Measurements from ENCODE around the gene PRRC1. TPM values are rescaled to one million over a fixed set of nuclear protein-coding genes. Genes with fewer than 3 reads are reported as not detected.

Gene PRRC1
- total and polyA plus RNA-seq, 5 donors from 2014 or later, result 33.5 to 42.6 (median 36.7) TPM

DNA sequence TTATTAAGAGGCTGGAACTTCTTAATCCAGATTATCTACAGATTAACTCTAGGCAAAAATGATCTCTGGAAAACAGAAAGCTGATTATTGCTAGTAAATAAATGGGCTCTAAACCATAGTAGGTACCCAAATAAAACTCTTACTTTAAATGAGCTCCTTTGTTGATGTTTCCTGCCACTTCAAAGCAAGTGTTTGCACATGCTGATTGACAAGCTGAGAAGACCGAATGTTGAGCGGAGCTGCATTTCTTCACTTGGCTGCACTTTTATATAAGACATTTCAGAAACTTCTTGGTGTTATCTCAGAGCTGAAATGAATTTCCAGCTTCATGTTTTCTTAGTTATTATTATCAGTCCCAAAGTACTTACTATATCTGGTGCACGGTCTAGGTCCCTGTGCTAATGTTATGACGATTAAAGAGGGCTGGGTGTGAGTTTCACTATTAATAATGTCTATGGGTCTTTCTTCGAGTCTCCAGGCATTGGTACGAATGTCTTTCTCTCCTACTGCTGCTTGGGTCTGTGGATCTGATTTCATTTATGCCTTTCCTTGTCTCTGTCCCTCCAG lies 72.8 kb downstream of the PRRC1 start:
- Mint-ChIP-seq H3K9me3 (peaks cover 0 to 4% (median 0%) of the 10 kb centered on the region in 7 donors), H3K4me1 (peaks cover 0 to 5% (median 4%) of the 10 kb centered on the region in 4 donors), H3K27ac (no peak overlapping the region), H3K4me3 (no peak overlapping the region), H3K27me3 (no peaks in the 10 kb centered on the region), H3K36me3 (no peaks in the 10 kb centered on the region)
- no peaks in the 10 kb centered on the region for H3K9me3 ChIP-seq (ENCODE audit: control insufficient read depth in 2 of 2, low read length in 2 of 2)
- DNase-seq, result peak in 1 of 3 donors; percentile 12
- peaks cover 7% of the 10 kb centered on the region for H3K27me3 ChIP-seq (ENCODE audit: control insufficient read depth, insufficient read depth, low read length)
- H3K36me3 ChIP-seq (ENCODE audit: control insufficient read depth, insufficient read depth, low read length), result no peaks in the 10 kb centered on the region
- H3K4me3 ChIP-seq (ENCODE audit: low read depth, low read length), result peak overlapping the region; percentile 6
- H3K27ac ChIP-seq (ENCODE audit: insufficient read depth, low read length, poor library complexity, severe bottlenecking), result no peak overlapping the region
- no peak for ATAC-seq (ENCODE audit: low read depth in 2 of 2)
- no peaks in the 10 kb centered on the region for H3K4me1 ChIP-seq (ENCODE audit: control insufficient read depth, insufficient read depth, low read length, poor library complexity, severe bottlenecking)

DNA sequence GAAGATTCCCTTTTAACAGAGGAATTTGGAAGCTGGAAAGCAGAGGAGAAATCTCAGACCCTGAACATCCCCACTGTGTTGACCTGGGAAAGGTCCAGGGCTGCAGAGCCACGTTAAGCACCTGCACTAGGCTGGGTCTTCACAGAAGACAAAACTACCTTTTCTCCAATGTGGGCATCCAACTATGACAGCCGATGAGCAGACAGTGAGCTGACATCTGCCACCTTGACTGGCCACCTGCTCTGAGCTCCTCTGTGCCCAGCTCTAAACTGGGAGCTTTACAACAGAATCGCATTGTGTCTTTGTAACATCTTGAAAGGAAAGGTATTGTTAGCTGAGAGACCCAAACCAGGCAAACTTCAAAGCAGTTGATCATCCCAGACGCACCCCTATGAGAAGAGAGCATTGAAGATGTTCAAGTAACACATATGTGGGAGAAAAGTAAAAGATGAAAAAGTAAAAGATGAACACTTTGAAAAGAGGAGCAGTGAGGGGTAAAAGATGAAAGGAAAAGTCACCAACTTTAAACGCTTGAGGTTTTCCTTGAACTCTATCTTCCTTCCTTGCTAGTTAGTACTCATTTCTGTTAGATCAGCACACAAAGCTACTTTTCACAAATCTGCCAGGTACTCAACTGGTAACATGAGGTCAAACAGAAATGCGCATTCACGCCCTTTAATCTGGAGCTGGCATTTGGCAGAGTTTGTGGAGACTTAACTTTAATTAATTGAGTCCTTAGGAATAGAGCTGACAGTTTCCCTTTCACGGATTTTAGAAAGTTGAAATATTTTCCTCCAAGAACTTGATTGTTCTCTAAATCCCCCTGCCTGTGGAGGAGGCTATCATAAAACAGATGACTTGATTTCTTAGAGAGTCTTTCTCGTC lies 78.3 kb downstream of the PRRC1 start:
- Histone ChIP-seq H3K36me3 (ENCODE audit: control insufficient read depth, insufficient read depth, low read length) (no peaks in the 10 kb centered on the region), H3K27ac (ENCODE audit: insufficient read depth, low read length, poor library complexity, severe bottlenecking) (no peak overlapping the region), H3K4me3 (ENCODE audit: low read depth, low read length) (no peak overlapping the region), H3K27me3 (ENCODE audit: control insufficient read depth, insufficient read depth, low read length) (peaks cover 3% of the 10 kb centered on the region), H3K4me1 (ENCODE audit: control insufficient read depth, insufficient read depth, low read length, poor library complexity, severe bottlenecking) (no peaks in the 10 kb centered on the region), H3K9me3 (ENCODE audit: control insufficient read depth in 2 of 2, low read length in 2 of 2) (no peaks in the 10 kb centered on the region)
- ATAC-seq (ENCODE audit: low read depth in 2 of 2) (no peak), DNase-seq (no peak)
- Mint-ChIP-seq H3K27me3 (peaks cover 8% of the 10 kb centered on the region), H3K4me3 (no peak overlapping the region), H3K4me1 (peaks cover 0 to 4% (median under 1%) of the 10 kb centered on the region in 4 donors), H3K9me3 (peaks cover 0 to 2% (median 0%) of the 10 kb centered on the region in 7 donors), H3K27ac (no peak overlapping the region), H3K36me3 (no peaks in the 10 kb centered on the region)

DNA sequence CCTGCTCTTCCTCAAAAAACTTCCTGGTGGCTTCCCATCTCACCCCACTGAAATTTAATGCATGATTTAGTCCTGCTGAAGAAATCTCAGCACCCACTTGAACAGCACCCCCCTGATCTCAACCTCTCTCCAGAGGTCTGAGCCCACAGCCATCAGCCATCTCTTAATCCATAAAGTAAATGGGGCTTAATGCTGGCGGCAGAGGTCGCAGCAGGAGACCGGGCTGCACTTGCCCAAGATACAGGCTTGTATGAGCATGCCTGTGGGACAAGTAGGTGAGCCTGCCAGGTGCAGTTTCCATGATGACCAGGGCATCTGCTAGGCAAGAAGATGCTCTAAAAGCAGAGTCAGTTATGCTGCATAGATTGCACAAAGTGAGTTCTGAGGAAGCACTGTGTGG lies 79.1 kb downstream of the PRRC1 start:
- Mint-ChIP-seq H3K9me3 (peaks cover 0 to 2% (median 0%) of the 10 kb centered on the region in 7 donors), H3K27me3 (peaks cover 8% of the 10 kb centered on the region)

DNA sequence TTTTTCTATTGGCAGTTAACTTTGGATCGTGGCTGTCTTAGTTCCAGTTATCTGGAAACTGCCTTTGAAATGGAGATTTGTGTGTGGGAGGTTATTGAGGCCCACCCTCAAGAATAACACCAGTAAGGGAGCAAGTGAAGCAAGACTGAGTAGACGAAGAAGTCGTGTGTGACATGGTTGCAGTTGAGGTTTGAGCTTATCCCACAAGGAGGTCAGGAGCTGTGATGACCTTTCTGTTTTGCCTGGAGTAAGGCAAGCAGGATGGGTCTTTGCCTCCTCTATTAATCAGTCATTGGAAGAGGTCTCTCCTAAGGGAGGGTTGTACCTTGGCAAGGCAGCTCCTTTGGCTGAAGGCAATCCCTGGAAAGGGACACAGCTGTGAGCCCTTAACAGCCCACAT lies 81.9 kb downstream of the PRRC1 start:
- Histone ChIP-seq H3K36me3 (ENCODE audit: control insufficient read depth, insufficient read depth, low read length) (no peaks in the 10 kb centered on the region), H3K4me1 (ENCODE audit: control insufficient read depth, insufficient read depth, low read length, poor library complexity, severe bottlenecking) (no peaks in the 10 kb centered on the region), H3K9me3 (ENCODE audit: control insufficient read depth in 2 of 2, low read length in 2 of 2) (no peaks in the 10 kb centered on the region), H3K27ac (ENCODE audit: insufficient read depth, low read length, poor library complexity, severe bottlenecking) (no peak overlapping the region), H3K4me3 (ENCODE audit: low read depth, low read length) (no peak overlapping the region), H3K27me3 (ENCODE audit: control insufficient read depth, insufficient read depth, low read length) (peaks cover 6% of the 10 kb centered on the region)
- no peak for ATAC-seq (ENCODE audit: low read depth in 2 of 2)
- no peak for DNase-seq
- Mint-ChIP-seq H3K27ac (no peak overlapping the region), H3K36me3 (no peaks in the 10 kb centered on the region), H3K27me3 (peaks cover 8% of the 10 kb centered on the region), H3K9me3 (peaks cover 0 to 2% (median 0%) of the 10 kb centered on the region in 7 donors), H3K4me1 (peaks cover 0 to 4% (median 0%) of the 10 kb centered on the region in 4 donors), H3K4me3 (no peak overlapping the region)

More for the DNA sequence above, 79.1 kb downstream of the PRRC1 start:
- Histone ChIP-seq H3K36me3 (ENCODE audit: control insufficient read depth, insufficient read depth, low read length) (no peaks in the 10 kb centered on the region), H3K27ac (ENCODE audit: insufficient read depth, low read length, poor library complexity, severe bottlenecking) (no peak overlapping the region), H3K9me3 (ENCODE audit: control insufficient read depth in 2 of 2, low read length in 2 of 2) (no peaks in the 10 kb centered on the region), H3K4me1 (ENCODE audit: control insufficient read depth, insufficient read depth, low read length, poor library complexity, severe bottlenecking) (no peaks in the 10 kb centered on the region), H3K4me3 (ENCODE audit: low read depth, low read length) (no peak overlapping the region), H3K27me3 (ENCODE audit: control insufficient read depth, insufficient read depth, low read length) (peaks cover 4% of the 10 kb centered on the region)
- Mint-ChIP-seq H3K36me3 (no peaks in the 10 kb centered on the region), H3K4me1 (peaks cover 0 to 4% (median 0%) of the 10 kb centered on the region in 4 donors), H3K4me3 (no peak overlapping the region), H3K27ac (no peak overlapping the region)
- DNase-seq (no peak), ATAC-seq (ENCODE audit: low read depth in 2 of 2) (no peak)

DNA sequence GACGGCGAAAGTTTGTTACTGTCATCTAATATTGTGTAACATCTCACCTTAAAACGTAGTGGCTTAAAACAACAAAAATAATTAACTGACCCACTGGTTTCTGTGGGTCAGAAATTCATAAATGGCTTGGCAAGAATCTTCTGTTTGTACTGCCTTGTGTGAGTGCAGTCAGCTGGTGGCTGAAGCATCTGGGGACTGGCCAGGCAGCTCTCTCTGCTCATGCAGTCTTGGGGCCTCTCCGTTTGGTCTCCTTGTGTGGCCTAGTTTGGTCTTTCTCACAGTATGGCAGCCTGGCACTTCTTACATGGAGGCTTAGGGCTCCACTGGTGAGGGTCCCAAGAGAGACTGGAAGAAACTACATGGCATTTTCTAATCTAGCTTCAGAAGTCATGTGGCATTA lies 82.4 kb downstream of the PRRC1 start:
- Histone ChIP-seq H3K4me1 (ENCODE audit: control insufficient read depth, insufficient read depth, low read length, poor library complexity, severe bottlenecking) (no peaks in the 10 kb centered on the region), H3K27ac (ENCODE audit: insufficient read depth, low read length, poor library complexity, severe bottlenecking) (no peak overlapping the region), H3K36me3 (ENCODE audit: control insufficient read depth, insufficient read depth, low read length) (no peaks in the 10 kb centered on the region), H3K27me3 (ENCODE audit: control insufficient read depth, insufficient read depth, low read length) (peaks cover 6% of the 10 kb centered on the region), H3K4me3 (ENCODE audit: low read depth, low read length) (no peak overlapping the region), H3K9me3 (ENCODE audit: control insufficient read depth in 2 of 2, low read length in 2 of 2) (no peaks in the 10 kb centered on the region)
- Mint-ChIP-seq H3K27me3 (peaks cover 8% of the 10 kb centered on the region), H3K36me3 (no peaks in the 10 kb centered on the region), H3K27ac (peak overlapping the region in 1 of 3 donors; percentile 22), H3K4me3 (no peak overlapping the region), H3K4me1 (peaks cover 0 to 4% (median 0%) of the 10 kb centered on the region in 4 donors), H3K9me3 (peaks cover 0 to 2% (median 0%) of the 10 kb centered on the region in 7 donors)
- ATAC-seq (ENCODE audit: low read depth in 2 of 2) (no peak), DNase-seq (no peak)

DNA sequence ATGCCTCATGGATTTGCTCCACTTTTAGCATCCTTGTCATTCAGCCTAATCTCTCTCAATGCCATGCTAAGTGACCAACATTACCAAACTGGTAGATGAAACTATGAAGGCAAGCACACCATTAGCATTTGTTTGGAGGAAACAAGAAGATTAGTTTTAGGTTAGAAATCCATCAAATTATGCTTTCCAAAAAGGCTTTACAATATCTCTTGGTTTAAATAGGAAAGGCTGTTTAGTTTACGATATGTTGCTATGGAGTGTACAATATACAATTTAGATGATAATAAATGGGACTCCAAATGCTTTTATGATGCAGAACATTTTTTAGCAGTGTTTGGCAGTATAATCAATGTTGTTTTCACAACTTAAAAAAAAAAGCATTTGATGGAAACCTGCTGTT lies 83.7 kb downstream of the PRRC1 start:
- peaks cover 0 to 2% (median 0%) of the 10 kb centered on the region in 7 donors for H3K9me3 Mint-ChIP-seq
- Histone ChIP-seq H3K36me3 (ENCODE audit: control insufficient read depth, insufficient read depth, low read length) (no peaks in the 10 kb centered on the region), H3K27ac (ENCODE audit: insufficient read depth, low read length, poor library complexity, severe bottlenecking) (no peak overlapping the region), H3K4me3 (ENCODE audit: low read depth, low read length) (no peak overlapping the region), H3K9me3 (ENCODE audit: control insufficient read depth in 2 of 2, low read length in 2 of 2) (no peaks in the 10 kb centered on the region), H3K4me1 (ENCODE audit: control insufficient read depth, insufficient read depth, low read length, poor library complexity, severe bottlenecking) (no peaks in the 10 kb centered on the region), H3K27me3 (ENCODE audit: control insufficient read depth, insufficient read depth, low read length) (peaks cover 6% of the 10 kb centered on the region)
- no peak overlapping the region for H3K27ac Mint-ChIP-seq
- H3K27me3 Mint-ChIP-seq, result peaks cover 8% of the 10 kb centered on the region
- ATAC-seq (ENCODE audit: low read depth in 2 of 2), result no peak
- no peak overlapping the region for H3K4me3 Mint-ChIP-seq
- H3K36me3 Mint-ChIP-seq, result no peaks in the 10 kb centered on the region
- no peaks in the 10 kb centered on the region for H3K4me1 Mint-ChIP-seq
- no peak for DNase-seq

DNA sequence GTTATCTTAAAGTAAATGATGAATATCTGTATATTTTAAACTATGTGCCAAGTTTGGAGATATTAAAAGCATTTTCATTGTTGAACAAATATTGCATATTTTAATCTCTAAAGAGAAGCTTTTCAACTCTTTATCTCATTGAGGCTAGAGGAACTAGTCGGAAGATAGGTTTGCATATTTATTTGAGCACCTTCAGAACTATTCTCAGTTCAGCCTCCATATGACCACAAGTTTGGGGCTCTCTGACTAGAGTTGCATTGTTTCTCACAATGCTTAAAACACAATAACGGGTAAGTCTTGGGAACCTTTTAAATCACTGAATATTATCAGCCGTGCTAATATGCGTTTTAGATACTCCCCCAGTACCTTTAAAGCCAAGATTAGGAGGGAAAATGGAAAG lies 84.2 kb downstream of the PRRC1 start:
- Histone ChIP-seq H3K27me3 (ENCODE audit: control insufficient read depth, insufficient read depth, low read length) (peaks cover 6% of the 10 kb centered on the region), H3K4me3 (ENCODE audit: low read depth, low read length) (no peak overlapping the region), H3K36me3 (ENCODE audit: control insufficient read depth, insufficient read depth, low read length) (no peaks in the 10 kb centered on the region), H3K9me3 (ENCODE audit: control insufficient read depth in 2 of 2, low read length in 2 of 2) (no peaks in the 10 kb centered on the region), H3K27ac (ENCODE audit: insufficient read depth, low read length, poor library complexity, severe bottlenecking) (no peak overlapping the region), H3K4me1 (ENCODE audit: control insufficient read depth, insufficient read depth, low read length, poor library complexity, severe bottlenecking) (no peaks in the 10 kb centered on the region)
- H3K27me3 Mint-ChIP-seq, result peaks cover 8% of the 10 kb centered on the region
- no peaks in the 10 kb centered on the region for H3K36me3 Mint-ChIP-seq
- ATAC-seq (ENCODE audit: low read depth in 2 of 2), result no peak
- DNase-seq, result no peak
- peaks cover 0 to 2% (median 0%) of the 10 kb centered on the region in 7 donors for H3K9me3 Mint-ChIP-seq
- H3K4me3 Mint-ChIP-seq, result no peak overlapping the region
- H3K4me1 Mint-ChIP-seq, result no peaks in the 10 kb centered on the region
- H3K27ac Mint-ChIP-seq, result no peak overlapping the region

All from CD4-positive, CD25-positive, alpha-beta regulatory T cell (primary cell).